Type B pancreatic cell (in vitro differentiated cells): Measurements from ENCODE around the gene CNKSR3. TPM values are rescaled to one million over a fixed set of nuclear protein-coding genes. Genes with fewer than 3 reads are reported as not detected.

Experiments
- DNase-seq: peaks from one replicate; pipeline ENCODE4 v3.0.0; 2021; ENCODE audit warnings: mixed read lengths; ENCODE audit not compliant: unreplicated experiment; ENCODE audit errors: extremely low spot score
- H3K27ac Mint-ChIP-seq: 2 replicates; pipeline ENCODE4 v1.8.0; 2021; ENCODE audit warnings: mild to moderate bottlenecking, mixed read lengths
- H3K27me3 Mint-ChIP-seq: 2 replicates; pipeline ENCODE4 v1.8.0; 2021; ENCODE audit warnings: mixed read lengths
- H3K36me3 Mint-ChIP-seq: 2 replicates; pipeline ENCODE4 v1.8.0; 2021; ENCODE audit warnings: mixed read lengths
- H3K4me1 Mint-ChIP-seq: one replicate; pipeline ENCODE4 v1.8.0; 2021; ENCODE audit warnings: mixed read lengths; ENCODE audit not compliant: unreplicated experiment
- H3K4me3 Mint-ChIP-seq: 2 replicates; pipeline ENCODE4 v1.8.0; 2021; ENCODE audit warnings: mild to moderate bottlenecking, mixed read lengths
- H3K9me3 Mint-ChIP-seq: 2 replicates; pipeline ENCODE4 v1.8.0; 2021; ENCODE audit warnings: mixed read lengths
- total RNA-seq: library from RNA; stranded (reverse); gene quantifications from 2 replicates; pipeline ENCODE4 v1.2.1, GENCODE V29; 2021; ENCODE audit warnings: low replicate concordance
- TF ChIP-seq, protein P1 (sequence below): fragments of 200-600 bp; sonication (generic); conservative IDR thresholded peaks from 2 replicates; pipeline ENCODE4 v1.5.0; 2021; ENCODE audit warnings: antibody characterized with exemption, mild to moderate bottlenecking

Gene CNKSR3
- total RNA-seq, 1 donor from 2014 or later = 31.0 TPM

- Mint-ChIP-seq H3K27ac (no peak overlapping the region), H3K27me3 (no peaks in the 10 kb centered on the region), H3K9me3 (peaks cover under 1% of the 10 kb centered on the region), H3K4me1 (peaks cover 4% of the 10 kb centered on the region), H3K4me3 (no peak overlapping the region), H3K36me3 (peaks cover 16% of the 10 kb centered on the region)
- no peak for DNase-seq
- TF ChIP-seq, protein P1, sequence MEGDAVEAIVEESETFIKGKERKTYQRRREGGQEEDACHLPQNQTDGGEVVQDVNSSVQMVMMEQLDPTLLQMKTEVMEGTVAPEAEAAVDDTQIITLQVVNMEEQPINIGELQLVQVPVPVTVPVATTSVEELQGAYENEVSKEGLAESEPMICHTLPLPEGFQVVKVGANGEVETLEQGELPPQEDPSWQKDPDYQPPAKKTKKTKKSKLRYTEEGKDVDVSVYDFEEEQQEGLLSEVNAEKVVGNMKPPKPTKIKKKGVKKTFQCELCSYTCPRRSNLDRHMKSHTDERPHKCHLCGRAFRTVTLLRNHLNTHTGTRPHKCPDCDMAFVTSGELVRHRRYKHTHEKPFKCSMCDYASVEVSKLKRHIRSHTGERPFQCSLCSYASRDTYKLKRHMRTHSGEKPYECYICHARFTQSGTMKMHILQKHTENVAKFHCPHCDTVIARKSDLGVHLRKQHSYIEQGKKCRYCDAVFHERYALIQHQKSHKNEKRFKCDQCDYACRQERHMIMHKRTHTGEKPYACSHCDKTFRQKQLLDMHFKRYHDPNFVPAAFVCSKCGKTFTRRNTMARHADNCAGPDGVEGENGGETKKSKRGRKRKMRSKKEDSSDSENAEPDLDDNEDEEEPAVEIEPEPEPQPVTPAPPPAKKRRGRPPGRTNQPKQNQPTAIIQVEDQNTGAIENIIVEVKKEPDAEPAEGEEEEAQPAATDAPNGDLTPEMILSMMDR = no peak
Measured at GRCh38 chr6:154394571-154394970, 115.9 kb downstream of the CNKSR3 start.

- Mint-ChIP-seq H3K4me3 (no peak overlapping the region), H3K27ac (no peak overlapping the region), H3K27me3 (no peaks in the 10 kb centered on the region), H3K4me1 (peaks cover 8% of the 10 kb centered on the region), H3K36me3 (peaks cover 4% of the 10 kb centered on the region), H3K9me3 (peaks cover 11% of the 10 kb centered on the region)
- no peak for DNase-seq
- TF ChIP-seq, protein P1 = no peak
Measured at GRCh38 chr6:154390034-154390433, 120.5 kb downstream of the CNKSR3 start.

- Mint-ChIP-seq H3K27ac (no peak overlapping the region), H3K27me3 (no peaks in the 10 kb centered on the region), H3K4me1 (peaks cover 4% of the 10 kb centered on the region), H3K36me3 (peaks cover 4% of the 10 kb centered on the region), H3K4me3 (no peak overlapping the region), H3K9me3 (peaks cover 11% of the 10 kb centered on the region)
- TF ChIP-seq, protein P1 = no peak
- DNase-seq = no peak
Measured at GRCh38 chr6:154388803-154389202, 121.7 kb downstream of the CNKSR3 start.

- Mint-ChIP-seq H3K4me3 (no peak overlapping the region), H3K27ac (no peak overlapping the region)
Measured at GRCh38 chr6:154386848-154387717, 123.4 kb downstream of the CNKSR3 start.

GRCh38 chr6:154384191-154384590, 126.3 kb downstream of the CNKSR3 start:
- no peak overlapping the region for H3K27ac Mint-ChIP-seq
- no peak overlapping the region for H3K4me3 Mint-ChIP-seq
- TF ChIP-seq, protein P1 = no peak
- peaks cover 12% of the 10 kb centered on the region for H3K4me1 Mint-ChIP-seq
- H3K36me3 Mint-ChIP-seq = peaks cover under 1% of the 10 kb centered on the region
- H3K27me3 Mint-ChIP-seq = no peaks in the 10 kb centered on the region
- peaks cover 7% of the 10 kb centered on the region for H3K9me3 Mint-ChIP-seq
- no peak for DNase-seq

More at GRCh38 chr6:154386848-154387717, 123.4 kb downstream of the CNKSR3 start:
- H3K36me3 Mint-ChIP-seq = peaks cover 4% of the 10 kb centered on the region
- H3K27me3 Mint-ChIP-seq = no peaks in the 10 kb centered on the region
- peaks cover 4% of the 10 kb centered on the region for H3K4me1 Mint-ChIP-seq
- DNase-seq = no peak
- TF ChIP-seq, protein P1 = no peak
- peaks cover 11% of the 10 kb centered on the region for H3K9me3 Mint-ChIP-seq
